ENCODE measurements around the gene FUOM. TPM values are rescaled to one million over a fixed set of nuclear protein-coding genes. Genes with fewer than 3 reads are reported as not detected.
A peak's percentile ranks its signal among the peaks of the same experiment; 100 is the strongest.

The FUOM gene
- total RNA-seq, 4 donors from 2014 or later = 2.6 to 13.8 (median 2.9) TPM; not detected in 1

GRCh38 chr10:133383551-133383950, 25.7 kb upstream of the FUOM start:
- TF ChIP-seq POLR2A (IDR thresholded peaks at IDR 0.05) = no peak
- no peak for TF ChIP-seq CTCF (IDR thresholded peaks at IDR 0.05)
- H3K27ac ChIP-seq = no peak overlapping the region
- no peak for DNase-seq
- no peaks in the 10 kb centered on the region for H3K36me3 ChIP-seq
- no peak overlapping the region for H3K4me3 ChIP-seq
- H3K27me3 ChIP-seq = no peaks in the 10 kb centered on the region
- no peaks in the 10 kb centered on the region for H3K9me3 ChIP-seq
- intact Hi-C loops (cut with DNase I; ENCODE audit: low total_unique reads) = no loop called here
- no peaks in the 10 kb centered on the region for H3K4me1 ChIP-seq

DNA sequence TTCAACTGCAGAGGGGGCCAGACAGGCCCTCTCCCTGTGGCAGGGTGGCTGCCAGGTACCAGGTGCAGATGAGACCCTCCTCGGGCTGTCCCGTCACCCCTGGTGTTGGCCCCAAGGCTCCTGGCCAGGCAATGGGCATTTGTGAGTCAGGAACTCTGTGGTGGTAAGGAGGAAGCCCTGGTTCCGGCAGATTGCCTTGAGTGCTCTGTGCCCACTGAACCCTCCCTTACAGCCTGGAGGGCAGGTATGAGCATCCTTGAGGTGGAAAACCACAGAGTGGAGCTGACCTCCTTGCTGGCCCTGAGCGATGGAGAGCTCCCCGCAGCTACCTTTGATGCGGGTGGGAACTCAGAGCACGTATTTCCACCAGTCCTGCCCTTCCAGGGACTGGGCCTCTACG, 23.2 kb upstream of the FUOM start:
- no peaks in the 10 kb centered on the region for H3K9me3 ChIP-seq
- no peak for DNase-seq
- H3K27ac ChIP-seq = no peak overlapping the region
- H3K4me1 ChIP-seq = peaks cover 0 to 4% of the 10 kb centered on the region in 2 donors
- intact Hi-C loops (cut with DNase I; ENCODE audit: low total_unique reads) = no loop called here
- H3K27me3 ChIP-seq = no peaks in the 10 kb centered on the region
- H3K36me3 ChIP-seq = no peaks in the 10 kb centered on the region
- no peak for TF ChIP-seq POLR2A (IDR thresholded peaks at IDR 0.05)
- no peak for TF ChIP-seq CTCF (IDR thresholded peaks at IDR 0.05)
- no peak overlapping the region for H3K4me3 ChIP-seq

- no peaks in the 10 kb centered on the region for H3K27me3 ChIP-seq
- H3K4me1 ChIP-seq = peaks cover 0 to 4% of the 10 kb centered on the region in 2 donors
- H3K4me3 ChIP-seq = peak overlapping the region; percentile 39 to 60
- no peaks in the 10 kb centered on the region for H3K36me3 ChIP-seq
- intact Hi-C loops (cut with DNase I; ENCODE audit: low total_unique reads) = no loop called here
- TF ChIP-seq CTCF (IDR thresholded peaks at IDR 0.05) = no peak
- no peak for TF ChIP-seq POLR2A (IDR thresholded peaks at IDR 0.05)
- peak; percentile 31 to 35 for DNase-seq
- H3K27ac ChIP-seq = peak overlapping the region; percentile 44 to 79
- H3K9me3 ChIP-seq = no peaks in the 10 kb centered on the region
Measured at GRCh38 chr10:133379801-133380666, 22.2 kb upstream of the FUOM start.

DNA sequence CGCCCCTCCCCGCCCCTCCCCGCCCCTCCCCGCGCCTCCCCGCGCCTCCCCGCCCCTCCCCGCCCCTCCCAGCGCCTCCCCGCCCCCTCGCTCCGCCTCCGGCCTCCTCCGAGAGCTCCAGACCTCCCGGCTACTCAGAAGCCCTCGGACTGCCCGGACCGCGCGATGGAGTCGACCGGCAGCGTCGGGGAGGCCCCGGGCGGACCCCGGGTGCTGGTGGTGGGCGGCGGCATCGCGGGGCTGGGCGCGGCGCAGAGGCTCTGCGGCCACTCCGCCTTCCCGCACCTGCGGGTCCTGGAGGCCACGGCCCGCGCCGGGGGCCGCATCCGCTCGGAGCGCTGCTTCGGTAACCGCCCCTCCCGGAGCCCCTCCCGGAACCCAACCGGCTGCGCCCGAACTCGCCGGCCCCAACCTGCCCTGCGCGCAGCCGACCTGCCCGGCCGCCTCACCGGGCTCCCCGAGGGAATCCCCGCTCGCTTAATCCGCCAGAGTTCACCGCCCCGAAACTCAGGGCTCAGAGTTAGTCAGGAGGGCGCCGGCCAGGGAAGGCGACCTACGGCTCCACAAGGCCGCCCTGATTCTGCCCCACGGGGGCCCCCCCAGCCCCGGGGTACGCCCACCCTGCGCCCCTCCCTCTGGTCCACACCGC, 21.5 kb upstream of the FUOM start, which contains the start of gene PAOX:
PAOX (plus strand) TSS at position 111 of the 649 bp plus-strand sequence; CDS start at position 166, 55 bp downstream.
- peak; percentile 73 to 79 for DNase-seq
- intact Hi-C loops (cut with DNase I; ENCODE audit: low total_unique reads) = no loop called here

More for the DNA sequence above, 21.5 kb upstream of the FUOM start, which contains the start of gene PAOX:
- Histone ChIP-seq H3K27me3 (no peaks in the 10 kb centered on the region), H3K9me3 (no peaks in the 10 kb centered on the region), H3K36me3 (no peaks in the 10 kb centered on the region), H3K27ac (peak within 1 kb of the TSS; percentile 76 to 89), H3K4me3 (peak within 1 kb of the TSS; percentile 82 to 90), H3K4me1 (peaks cover 0 to 4% of the 10 kb centered on the region in 2 donors)
- TF ChIP-seq CTCF (IDR thresholded peaks at IDR 0.05) (no peak), POLR2A (IDR thresholded peaks at IDR 0.05) (peak in 1 of 2 donors; percentile 48)

Data from uterus (tissue), 4 donors.